KBM-7 (cell line): Measurements from ENCODE around the gene OR10K2.
"Not testable (repeated sequence)": the region's sequence is repeated elsewhere in the genome, so short reads cannot be mapped to it uniquely, and the experiment has no call there.

Source experiments
- DNase-seq: peaks from one replicate; pipeline ENCODE4 v3.0.0-alpha.2; 2015
- in situ Hi-C: fragments of 300-500 bp; cut with MboI; formaldehyde crosslinking; loops from 2 replicates; pipeline ENCODE4 v1.14.3; 2020; ENCODE audit warnings: low sequenced_read_pairs, low pct_unique_long_range_greater_than_20kb, mixed read lengths

The OR10K2 gene, protein sequence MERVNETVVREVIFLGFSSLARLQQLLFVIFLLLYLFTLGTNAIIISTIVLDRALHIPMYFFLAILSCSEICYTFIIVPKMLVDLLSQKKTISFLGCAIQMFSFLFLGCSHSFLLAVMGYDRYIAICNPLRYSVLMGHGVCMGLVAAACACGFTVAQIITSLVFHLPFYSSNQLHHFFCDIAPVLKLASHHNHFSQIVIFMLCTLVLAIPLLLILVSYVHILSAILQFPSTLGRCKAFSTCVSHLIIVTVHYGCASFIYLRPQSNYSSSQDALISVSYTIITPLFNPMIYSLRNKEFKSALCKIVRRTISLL

GRCh38 chr1:158426137-158426536 is at the start of gene OR10K2:
Gene OR10K2, minus strand, starts transcription at chr1:158426237. Its CDS starts 5,371 bp downstream, at chr1:158420866.
- DNase-seq = no peak
- in situ Hi-C loops = no loop called here

DNA sequence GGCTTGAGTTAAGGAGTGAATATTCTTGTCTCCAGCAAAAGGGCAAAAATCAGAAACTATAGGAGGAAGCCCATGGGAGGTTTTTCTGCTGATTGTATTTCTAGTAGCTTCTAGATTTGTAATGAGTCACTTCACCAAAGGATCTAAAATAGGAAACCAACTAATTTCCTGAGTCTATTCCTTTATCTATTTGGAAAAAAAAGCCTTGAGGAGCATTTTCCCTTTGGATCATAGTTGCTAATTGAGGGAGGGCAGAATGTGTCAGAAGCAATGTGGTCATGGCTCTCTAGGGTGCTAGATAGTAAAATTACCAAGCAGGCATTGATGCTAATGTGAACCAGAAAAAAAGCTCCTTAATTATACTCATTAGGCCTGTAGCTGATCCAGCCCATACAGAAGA is 45.9 kb upstream of the OR10K2 start, which contains the start of gene OR10R2:
OR10R2 (plus strand) TSS at position 301 of the 400 bp plus-strand sequence. CDS start 106 bp downstream, outside the sequence.
- in situ Hi-C loops = no loop called here
- DNase-seq = no peak

GRCh38 chr1:158461534-158461933 is 35.5 kb upstream of the OR10K2 start, which contains the start of gene OR10K1:
Gene OR10K1, plus strand, starts transcription at chr1:158461834. Its CDS starts 3,728 bp downstream, at chr1:158465562.
- no peak for DNase-seq
- in situ Hi-C loops = no loop called here

DNA sequence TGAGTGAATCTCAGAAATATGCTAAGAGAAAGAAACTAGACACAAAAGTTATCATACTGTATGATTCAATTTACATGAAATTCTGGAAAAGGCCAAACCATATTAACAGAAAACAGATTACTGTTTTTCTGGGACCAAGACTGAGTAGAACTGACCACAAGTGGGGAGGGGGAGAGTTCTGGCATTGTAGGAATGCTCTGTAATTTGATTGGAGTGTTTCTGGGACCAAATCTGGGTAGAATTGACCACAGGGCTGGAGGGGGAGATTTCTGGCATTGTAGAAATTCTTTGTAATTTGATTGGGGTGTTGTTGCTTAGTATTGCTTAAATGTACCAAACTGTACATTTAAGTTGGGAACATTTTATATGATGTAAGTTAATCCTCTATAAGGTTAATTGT is 32.2 kb upstream of the OR10K2 start:
- DNase-seq = no peak
- in situ Hi-C loops = no loop called here

- in situ Hi-C loops = no loop called here
- no peak for DNase-seq
These were observed 31.2 kb upstream of the OR10K2 start for GRCh38 chr1:158457246-158457645.

DNA sequence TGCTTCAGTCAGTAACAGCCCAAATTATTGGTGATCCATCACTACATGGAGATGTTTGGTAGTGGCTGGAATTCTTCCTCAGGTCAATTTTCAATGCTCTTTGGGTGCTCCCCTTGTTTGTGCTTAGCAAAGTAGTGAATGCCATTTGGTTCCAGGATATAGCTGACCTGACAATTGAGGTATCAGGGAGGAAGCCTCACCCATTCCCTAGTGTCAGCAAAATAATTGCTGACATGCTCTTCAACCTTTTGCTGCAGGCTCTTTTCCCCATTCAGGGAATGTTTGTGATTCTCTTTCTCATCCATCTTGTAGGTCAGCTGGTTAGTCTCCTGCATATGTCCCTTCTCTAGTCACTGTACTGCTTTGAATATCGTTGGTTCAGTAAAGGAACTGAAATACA is 28.5 kb upstream of the OR10K2 start:
- no peak for DNase-seq
- in situ Hi-C loops = no loop called here

GRCh38 chr1:158445376-158445775 is 19.3 kb upstream of the OR10K2 start:
- in situ Hi-C loops = no loop called here
- DNase-seq = no peak

DNA sequence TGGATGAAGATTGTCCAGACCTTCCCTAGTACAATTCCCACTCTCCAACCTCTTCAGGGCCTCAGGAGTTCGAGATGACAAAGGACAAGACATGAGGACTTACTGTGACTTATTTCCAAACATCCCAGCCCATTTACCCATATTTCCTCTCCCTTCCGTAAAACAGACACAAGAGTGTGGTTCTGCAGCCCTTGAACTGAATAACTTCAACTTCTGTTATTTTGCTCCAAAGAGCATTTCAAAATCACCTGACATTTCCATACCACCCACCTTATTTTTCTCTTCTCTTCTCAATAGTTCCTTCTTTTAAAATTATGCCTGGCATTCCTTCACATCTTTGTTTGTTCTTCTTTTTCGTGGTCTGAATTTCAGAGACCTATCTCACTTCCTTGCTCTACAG is 8.7 kb upstream of the OR10K2 start:
- in situ Hi-C loops = no loop called here
- no peak for DNase-seq

GRCh38 chr1:158430163-158430562 is 4.1 kb upstream of the OR10K2 start:
- DNase-seq, in situ Hi-C loops: not testable (repeated sequence)

GRCh38 chr1:158425027-158425426 is 1.0 kb downstream of the OR10K2 start:
- in situ Hi-C loops = no loop called here
- DNase-seq = no peak

DNA sequence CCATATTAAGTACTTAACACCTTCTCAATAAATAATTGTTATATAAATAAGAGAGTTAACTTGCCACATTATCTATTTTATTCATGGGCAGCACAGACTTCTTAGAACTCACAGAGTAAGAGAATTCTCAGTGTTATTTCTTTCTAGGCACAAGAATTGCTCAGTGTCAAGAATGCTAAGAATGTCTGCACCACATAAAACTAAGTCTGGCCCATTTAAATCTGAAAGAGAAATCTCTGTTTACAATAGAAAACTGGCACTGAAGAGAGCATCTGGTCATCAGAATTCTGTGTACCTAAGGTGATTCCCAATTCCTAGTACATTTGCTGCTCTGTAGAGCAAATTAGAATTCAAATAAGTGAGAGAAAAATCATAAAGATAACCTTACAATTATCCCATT is 3.8 kb downstream of the OR10K2 start:
- DNase-seq = no peak
- in situ Hi-C loops = no loop called here

DNA sequence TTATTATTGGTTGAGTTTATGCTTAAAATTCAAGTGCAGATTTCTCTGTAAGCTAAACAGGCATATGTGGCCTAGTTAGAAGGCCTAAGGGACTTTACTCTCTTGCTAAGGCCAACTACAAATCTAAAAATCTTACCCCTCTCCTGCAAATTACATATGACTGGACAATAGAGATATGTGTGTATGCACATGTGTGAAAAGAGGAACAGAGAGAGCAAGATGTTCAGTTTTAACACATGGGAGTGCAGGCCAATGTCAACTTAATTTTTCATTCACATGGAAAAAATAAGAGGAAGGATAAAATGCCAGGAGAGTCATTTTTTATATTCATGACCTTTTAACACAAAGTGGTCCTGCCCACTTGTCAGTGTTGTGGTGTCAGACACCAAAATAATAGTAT is 8.5 kb downstream of the OR10K2 start:
- in situ Hi-C loops = no loop called here
- DNase-seq = no peak

GRCh38 chr1:158414651-158415345 is 11.2 kb downstream of the OR10K2 start:
- no peak for DNase-seq
- in situ Hi-C loops = no loop called here

DNA sequence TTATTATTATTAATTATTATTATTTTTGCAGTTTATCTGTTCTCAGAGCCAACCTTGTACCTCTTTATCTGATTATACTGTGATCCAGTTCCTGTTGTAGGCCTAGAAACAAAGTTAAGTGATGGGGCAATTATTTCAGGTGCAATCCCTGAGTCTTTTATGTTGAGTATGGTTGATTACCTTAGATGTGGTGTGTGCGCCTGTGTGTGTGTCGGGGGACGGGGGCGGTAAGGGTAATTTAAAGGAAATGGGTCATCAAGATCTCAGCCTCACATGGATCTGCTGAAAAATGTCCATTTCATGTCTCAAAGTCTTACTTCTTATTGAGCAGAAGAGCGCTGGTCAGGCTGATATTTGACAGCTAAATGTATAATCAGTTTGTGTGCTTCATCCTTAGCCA is 18.9 kb downstream of the OR10K2 start:
- no peak for DNase-seq

GRCh38 chr1:158400871-158401270 is 25.2 kb downstream of the OR10K2 start:
- DNase-seq = no peak
- in situ Hi-C loops = no loop called here

More for the DNA sequence above, 18.9 kb downstream of the OR10K2 start:
- in situ Hi-C loops = no loop called here

- in situ Hi-C loops = no loop called here
- DNase-seq = no peak
These were observed 27.1 kb downstream of the OR10K2 start, which contains the start of gene OR10T2 for GRCh38 chr1:158398818-158399514. Gene OR10T2, minus strand, starts transcription at chr1:158399466. Its CDS starts 0 bp downstream, at chr1:158399466.

- no peak for DNase-seq
- in situ Hi-C loops = no loop called here
These were observed 29.4 kb downstream of the OR10K2 start for GRCh38 chr1:158396646-158397045.

GRCh38 chr1:158393476-158393875 is 32.6 kb downstream of the OR10K2 start:
- no peak for DNase-seq
- in situ Hi-C loops = no loop called here

GRCh38 chr1:158391099-158391498 is 34.9 kb downstream of the OR10K2 start:
- DNase-seq = no peak

GRCh38 chr1:158390331-158390730 is 35.7 kb downstream of the OR10K2 start:
- no peak for DNase-seq
- in situ Hi-C loops = no loop called here

More at GRCh38 chr1:158391099-158391498, 34.9 kb downstream of the OR10K2 start:
- in situ Hi-C loops = no loop called here
